WTC11 (cell line): ENCODE data around the gene AMPD3. TPM values are rescaled to one million over a fixed set of nuclear protein-coding genes. Genes with fewer than 3 reads are reported as not detected.

Source experiments
- ATAC-seq: fragments of 200-7000 bp; cut with Tn5 transposase; 2 replicates; pipeline ENCODE4 v1.10.0; 2021; ENCODE audit warnings: mild to moderate bottlenecking, moderate library complexity
- CTCF ChIA-PET: fragments of 300-600 bp; sonication (Branson Sonifier 250); formaldehyde crosslinking; loops from one replicate; lab custom pipeline; 2021; ENCODE audit warnings: antibody characterized with exemption; lab: Charles Lee
- POLR2A ChIA-PET: fragments of 350-600 bp; sonication (Branson Sonifier 250); formaldehyde crosslinking; loops from one replicate; lab custom pipeline; 2021; ENCODE audit warnings: antibody characterized with exemption; lab: Charles Lee
- DNase-seq: peaks from one replicate; pipeline ENCODE4 v3.0.0; 2021; ENCODE audit warnings: low spot score
- H3K27ac Mint-ChIP-seq: 2 replicates; pipeline ENCODE4 v1.8.0; 2021; ENCODE audit warnings: mixed read lengths
- H3K27me3 Mint-ChIP-seq: 2 replicates; pipeline ENCODE4 v1.8.0; 2021; ENCODE audit warnings: low read depth, mild to moderate bottlenecking, moderate library complexity, mixed read lengths
- H3K36me3 Mint-ChIP-seq: 2 replicates; pipeline ENCODE4 v1.8.0; 2021; ENCODE audit warnings: mixed read lengths
- H3K4me1 Mint-ChIP-seq: 2 replicates; pipeline ENCODE4 v1.8.0; 2022; ENCODE audit warnings: mixed read lengths
- H3K4me3 Mint-ChIP-seq: 2 replicates; pipeline ENCODE4 v1.8.0; 2021; ENCODE audit warnings: mild to moderate bottlenecking, moderate library complexity, mixed read lengths
- H3K9me3 Mint-ChIP-seq: 2 replicates; pipeline ENCODE4 v1.8.0; 2021; ENCODE audit warnings: mixed read lengths
- ARID4B ChIP-seq: sonication (generic); formaldehyde crosslinking; IDR thresholded peaks from 2 replicates; pipeline ENCODE4 v1.8.0; 2023; ENCODE audit warnings: missing genetic modification reagents, mild to moderate bottlenecking, borderline replicate concordance
- ATF1 ChIP-seq: sonication (generic); formaldehyde crosslinking; IDR thresholded peaks from 2 replicates; pipeline ENCODE4 v1.8.1; 2023; ENCODE audit warnings: mild to moderate bottlenecking, moderate library complexity, missing genetic modification reagents
- CDX4 ChIP-seq: fragments of 250-450 bp; sonication (Bioruptor Pico); IDR thresholded peaks from 2 replicates; pipeline ENCODE4 v1.9.0; 2021; ENCODE audit warnings: moderate library complexity, mild to moderate bottlenecking, inconsistent platforms, borderline replicate concordance
- CTCF ChIP-seq: fragments of 200-600 bp; IDR thresholded peaks from 2 replicates; pipeline ENCODE4 v1.8.0; 2022; ENCODE audit warnings: antibody characterized with exemption
- E2F1 ChIP-seq: sonication (generic); formaldehyde crosslinking; IDR thresholded peaks from 2 replicates; pipeline ENCODE4 v1.8.0; 2022; ENCODE audit warnings: mild to moderate bottlenecking, missing genetic modification reagents
- ELF4 ChIP-seq: sonication (generic); formaldehyde crosslinking; IDR thresholded peaks from 2 replicates; pipeline ENCODE4 v1.8.1; 2022; ENCODE audit warnings: low read depth, mild to moderate bottlenecking, moderate library complexity, missing genetic modification reagents
- HMGA2 ChIP-seq: fragments of 250-450 bp; sonication (Bioruptor Pico); IDR thresholded peaks from 2 replicates; pipeline ENCODE4 v1.4.0; 2021; ENCODE audit warnings: mild to moderate bottlenecking, moderate library complexity
- JAZF1 ChIP-seq: fragments of 250-450 bp; sonication (Bioruptor Pico); IDR thresholded peaks from 2 replicates; pipeline ENCODE4 v1.9.0; 2021; ENCODE audit warnings: moderate library complexity, mild to moderate bottlenecking, inconsistent platforms
- KAT7 ChIP-seq: sonication (generic); formaldehyde crosslinking; IDR thresholded peaks from 2 replicates; pipeline ENCODE4 v1.8.1; 2023; ENCODE audit warnings: missing genetic modification reagents, mild to moderate bottlenecking, borderline replicate concordance
- MAX ChIP-seq: sonication (generic); formaldehyde crosslinking; IDR thresholded peaks from 2 replicates; pipeline ENCODE4 v1.8.0; 2022; ENCODE audit warnings: mild to moderate bottlenecking, missing genetic modification reagents
- MYBL2 ChIP-seq: sonication (generic); formaldehyde crosslinking; IDR thresholded peaks from 2 replicates; pipeline ENCODE4 v1.8.1; 2023; ENCODE audit warnings: mild to moderate bottlenecking, moderate library complexity, missing genetic modification reagents
- NR3C1 ChIP-seq: sonication (generic); formaldehyde crosslinking; conservative IDR thresholded peaks from 2 replicates; pipeline ENCODE4 v1.8.1; 2023; ENCODE audit warnings: low read depth, mild to moderate bottlenecking, missing genetic modification reagents
- TEAD1 ChIP-seq: sonication (generic); formaldehyde crosslinking; IDR thresholded peaks from 2 replicates; pipeline ENCODE4 v1.8.0; 2022; ENCODE audit warnings: mild to moderate bottlenecking, missing genetic modification reagents
- TP53 ChIP-seq: sonication (generic); formaldehyde crosslinking; IDR thresholded peaks from 2 replicates; pipeline ENCODE4 v1.8.1; 2023; ENCODE audit warnings: mild to moderate bottlenecking, missing genetic modification reagents
- ZMAT4 ChIP-seq: fragments of 250-450 bp; sonication (Bioruptor Pico); IDR thresholded peaks from 2 replicates; pipeline ENCODE4 v1.9.0; 2021; ENCODE audit warnings: mild to moderate bottlenecking
- ZNF416 ChIP-seq: fragments of 250-450 bp; sonication (Bioruptor Pico); IDR thresholded peaks from 2 replicates; pipeline ENCODE4 v1.9.0; 2021; ENCODE audit warnings: mild to moderate bottlenecking, inconsistent platforms
- ZNF532 ChIP-seq: fragments of 250-450 bp; sonication (Bioruptor Pico); IDR thresholded peaks from 2 replicates; pipeline ENCODE4 v1.9.0; 2021; ENCODE audit warnings: mild to moderate bottlenecking, borderline replicate concordance
- ZSCAN18 ChIP-seq: fragments of 250-450 bp; sonication (Bioruptor Pico); IDR thresholded peaks from 2 replicates; pipeline ENCODE4 v2.1.2; 2022; ENCODE audit warnings: mild to moderate bottlenecking, moderate library complexity
- total RNA-seq: library from RNA; stranded (reverse); gene quantifications from 3 replicates; pipeline ENCODE4 v1.2.3, GENCODE V29; 2021

The AMPD3 gene
- total RNA-seq, 1 experiment from 2014 or later = 6.4 TPM

GRCh38 chr11:10540546-10540914 lies 85.5 kb downstream of the AMPD3 start:
- no peak for TF ChIP-seq ATF1 (CRISPR knock-in tag)
- TF ChIP-seq CDX4 (CRISPR knock-in tag) = no peak
- peaks cover 15% of the 10 kb centered on the region for H3K4me1 Mint-ChIP-seq
- CTCF ChIA-PET = interaction anchor here (0.6 to 2.0 kb wide), 59 partner anchors 8 to 245 kb away, joined by 3 to 15 read pairs (median 4); partner anchors contain the start of genes ADM, AMPD3, CTR9 and IRAG1
- DNase-seq = peak; percentile 43
- no peaks in the 10 kb centered on the region for H3K9me3 Mint-ChIP-seq
- no peak overlapping the region for H3K27ac Mint-ChIP-seq
- peak overlapping the region; percentile 87 for H3K4me3 Mint-ChIP-seq
- POLR2A ChIA-PET = interaction anchor here (0.6 to 1.7 kb wide), 7 partner anchors 33 to 268 kb away, joined by 3 to 8 read pairs (median 4); partner anchors contain the start of gene EIF4G2
- peaks cover 12% of the 10 kb centered on the region for H3K27me3 Mint-ChIP-seq
- ATAC-seq = peak; percentile 43
- H3K36me3 Mint-ChIP-seq = no peaks in the 10 kb centered on the region

GRCh38 chr11:10540915-10541560 lies 86.0 kb downstream of the AMPD3 start, which contains the start of gene RNF141:
Gene RNF141, minus strand, starts transcription at chr11:10541187. Its CDS starts 7,029 bp downstream, at chr11:10534158.
- peak; percentile 97 for ATAC-seq
- DNase-seq = peak; percentile 99
- Mint-ChIP-seq H3K4me1 (peaks cover 15% of the 10 kb centered on the region), H3K4me3 (peak within 1 kb of the TSS; percentile 87), H3K36me3 (no peaks in the 10 kb centered on the region), H3K27ac (peak within 1 kb of the TSS; percentile 60), H3K27me3 (peaks cover 12% of the 10 kb centered on the region), H3K9me3 (no peaks in the 10 kb centered on the region)
- CTCF ChIA-PET = interaction anchor here (0.6 to 2.0 kb wide), 60 partner anchors 9 to 369 kb away, joined by 3 to 15 read pairs (median 4); partner anchors contain the start of genes ADM, AMPD3, CTR9 and IRAG1
- POLR2A ChIA-PET = interaction anchor here (0.9 to 1.7 kb wide), 6 partner anchors 33 to 268 kb away, joined by 3 to 8 read pairs (median 4); partner anchors contain the start of gene EIF4G2
- TF ChIP-seq ARID4B (CRISPR knock-in tag) (peak; percentile 73; the same call in 1 of the 2 replicates), KAT7 (CRISPR knock-in tag) (peak; percentile 51; the same call in 1 of the 2 replicates), MYBL2 (CRISPR knock-in tag) (peak; percentile 74), ZNF532 (CRISPR knock-in tag) (no peak), CTCF (peak; percentile 31; the same call in 1 of the 2 replicates), JAZF1 (CRISPR knock-in tag) (no peak), TP53 (no peak), TEAD1 (CRISPR knock-in tag) (peak; percentile 76), HMGA2 (CRISPR knock-in tag) (no peak), ELF4 (CRISPR knock-in tag) (no peak), NR3C1 (CRISPR knock-in tag) (no peak), ZMAT4 (CRISPR knock-in tag) (no peak), MAX (CRISPR knock-in tag) (peak; percentile 84), ZNF416 (CRISPR knock-in tag) (0 out of 2 replicates have a peak, but pooled peaks have one; percentile 46), E2F1 (CRISPR knock-in tag) (0 out of 2 replicates have a peak, but pooled peaks have one; percentile 43), ZSCAN18 (CRISPR knock-in tag) (no peak)
